GM18861 (cell line): Measurements from ENCODE around the gene ZFHX3.
A peak's percentile ranks its signal among the peaks of the same experiment; 100 is the strongest.
"Not testable (repeated sequence)": the region's sequence is repeated elsewhere in the genome, so short reads cannot be mapped to it uniquely, and the experiment has no call there.

Source experiments
- ATAC-seq: cut with Tn5 transposase; IDR thresholded peaks from one replicate; pipeline ENCODE4 v1.9.1; 2021; ENCODE audit not compliant: unreplicated experiment

ZFHX3 gene

GRCh38 chr16:73023752-73024570, 24.0 kb downstream of the ZFHX3 start:
- ATAC-seq = no peak

GRCh38 chr16:73023320-73023719, 24.6 kb downstream of the ZFHX3 start:
- ATAC-seq = no peak

GRCh38 chr16:73022534-73022933, 25.4 kb downstream of the ZFHX3 start:
- no peak for ATAC-seq

- ATAC-seq = no peak
These were observed 25.9 kb downstream of the ZFHX3 start for GRCh38 chr16:73021866-73022495.

GRCh38 chr16:73020409-73020884, 27.5 kb downstream of the ZFHX3 start:
- no peak for ATAC-seq

GRCh38 chr16:73019457-73020362, 28.2 kb downstream of the ZFHX3 start:
- ATAC-seq = no peak

GRCh38 chr16:73018821-73019456, 29.0 kb downstream of the ZFHX3 start:
- no peak for ATAC-seq

GRCh38 chr16:73017321-73017720, 30.6 kb downstream of the ZFHX3 start:
- ATAC-seq = no peak

- ATAC-seq = peak; percentile 40
These were observed 31.5 kb downstream of the ZFHX3 start for GRCh38 chr16:73016488-73016830.

- peak; percentile 92 for ATAC-seq
These were observed 32.1 kb downstream of the ZFHX3 start for GRCh38 chr16:73015612-73016487.

GRCh38 chr16:73014768-73015167, 33.2 kb downstream of the ZFHX3 start:
- no peak for ATAC-seq

GRCh38 chr16:73013974-73014373, 34.0 kb downstream of the ZFHX3 start:
- no peak for ATAC-seq

- no peak for ATAC-seq
These were observed 35.6 kb downstream of the ZFHX3 start for GRCh38 chr16:73012341-73012740.

GRCh38 chr16:73011926-73012325, 36.0 kb downstream of the ZFHX3 start:
- no peak for ATAC-seq

- no peak for ATAC-seq
These were observed 37.7 kb downstream of the ZFHX3 start for GRCh38 chr16:73010150-73010676.

GRCh38 chr16:73009710-73010109, 38.2 kb downstream of the ZFHX3 start:
- not testable (repeated sequence) for ATAC-seq

- ATAC-seq = no peak
These were observed 41.9 kb downstream of the ZFHX3 start for GRCh38 chr16:73006026-73006425.

- ATAC-seq = no peak
These were observed 45.1 kb downstream of the ZFHX3 start for GRCh38 chr16:73002866-73003265.

GRCh38 chr16:73000907-73001521, 46.9 kb downstream of the ZFHX3 start:
- ATAC-seq = no peak
